GM12878 (cell line): ENCODE measurements around the gene COX4I2. TPM values are rescaled to one million over a fixed set of nuclear protein-coding genes. Genes with fewer than 3 reads are reported as not detected.

Experiments
- ATAC-seq: fragments of 200-7000 bp; cut with Tn5 transposase; 3 replicates; pipeline ENCODE4 v1.9.1; 2020; ENCODE audit warnings: mild to moderate bottlenecking, moderate library complexity
- BruUV-seq: library from RNA; stranded (reverse); fragments of 400-500 nt; replicated peaks from 2 replicates; lab custom pipeline; 2021; lab: Mats Ljungman, UMichigan
- CTCF ChIA-PET: fragments of 300-600 bp; sonication (Branson Sonifier 250); formaldehyde crosslinking; extraction: SDS; loops from one replicate; lab custom pipeline; 2021; ENCODE audit warnings: inconsistent platforms; lab: Yijun Ruan, JAX
- POLR2A ChIA-PET: fragments of 350-600 bp; formaldehyde crosslinking; extraction: SDS; loops from one replicate; lab custom pipeline; 2021; ENCODE audit warnings: inconsistent platforms; lab: Charles Lee
- RAD21 ChIA-PET: fragments of 300-600 bp; sonication (Branson Sonifier 250); formaldehyde crosslinking; loops from one replicate; lab custom pipeline; 2023; ENCODE audit warnings: antibody characterized with exemption; ENCODE audit not compliant: unreplicated experiment; lab: Charles Lee
- SMC1A ChIA-PET: fragments of 300-600 bp; sonication (Branson Sonifier 250); formaldehyde crosslinking; loops from one replicate; lab custom pipeline; 2023; ENCODE audit not compliant: unreplicated experiment, uncharacterized antibody; lab: Charles Lee
- DNase-seq: peaks from one replicate; pipeline ENCODE4 v3.0.0-alpha.2; 2011; ENCODE audit warnings: low read depth, low spot score
- FAIRE-seq: peaks from 3 replicates; lab custom pipeline; 2011; peaks lifted over from hg19 to GRCh38; lab: Jason Lieb, UNC
- H2AFZ ChIP-seq: 2 replicates; pipeline ENCODE4 v1.6.0; 2011; ENCODE audit warnings: low read depth, low read length, control low read depth; ENCODE audit not compliant: control insufficient read depth
- H3K27ac ChIP-seq: 2 replicates; pipeline ENCODE4 v1.5.1; 2011; ENCODE audit warnings: control low read depth; ENCODE audit not compliant: control insufficient read depth, insufficient read depth
- H3K27me3 ChIP-seq, 2 experiments: replicated peaks in 1 of 2; 2 replicates each; pipeline versions ENCODE4 v1.6.0 to v1.6.1; 2011; ENCODE audit warnings: low read length in 1 of 2; ENCODE audit not compliant: control insufficient read depth in 2 of 2, insufficient read depth in 2 of 2
- H3K36me3 ChIP-seq, 2 experiments: 2 replicates each; pipeline ENCODE4 v1.5.1; 2011; ENCODE audit warnings: low read length in 1 of 2; ENCODE audit not compliant: control insufficient read depth in 2 of 2, insufficient read depth in 2 of 2
- H3K4me1 ChIP-seq: 2 replicates; pipeline ENCODE4 v1.6.1; 2011; ENCODE audit warnings: mild to moderate bottlenecking, low read length, moderate library complexity, mixed read lengths; ENCODE audit not compliant: control insufficient read depth, insufficient read depth
- H3K4me2 ChIP-seq: 2 replicates; pipeline ENCODE4 v1.6.0; 2011; ENCODE audit warnings: control low read depth; ENCODE audit not compliant: control insufficient read depth, insufficient read depth
- H3K4me3 ChIP-seq: fragments of 200-600 bp; sonication (generic); 2 replicates; pipeline ENCODE4 v1.5.1; 2016
- H3K79me2 ChIP-seq: 2 replicates; pipeline ENCODE4 v1.6.0; 2011; ENCODE audit warnings: low read length; ENCODE audit not compliant: control insufficient read depth, insufficient read depth
- H3K9ac ChIP-seq: 2 replicates; pipeline ENCODE4 v1.8.0; 2011; ENCODE audit warnings: low read length, control low read depth, mixed read lengths; ENCODE audit not compliant: control insufficient read depth, insufficient read depth
- H3K9me3 ChIP-seq: replicated peaks from 3 replicates; pipeline ENCODE4 v1.5.1; 2011; ENCODE audit warnings: mild to moderate bottlenecking, low read length; ENCODE audit not compliant: control insufficient read depth, insufficient read depth
- H4K20me1 ChIP-seq: 2 replicates; pipeline ENCODE4 v1.6.0; 2011; ENCODE audit not compliant: control insufficient read depth, insufficient read depth
- ATF2 ChIP-seq: IDR thresholded peaks from 2 replicates; pipeline ENCODE4 v1.6.1; 2012; ENCODE audit warnings: low read length, inconsistent platforms
- ATF7 ChIP-seq: fragments of 450-650 bp; IDR thresholded peaks from 2 replicates; pipeline ENCODE4 v1.6.1; 2016; ENCODE audit warnings: low read depth, mild to moderate bottlenecking
- BMI1 ChIP-seq: fragments of 450-650 bp; IDR thresholded peaks from 2 replicates; pipeline ENCODE4 v1.6.1; 2016; ENCODE audit warnings: mild to moderate bottlenecking, moderate library complexity, borderline replicate concordance
- HCFC1 ChIP-seq: fragments of 150-350 bp; IDR thresholded peaks from 2 replicates; pipeline ENCODE4 v1.6.1; 2014; ENCODE audit warnings: low read length
- HDAC6 ChIP-seq: fragments of 200-600 bp; sonication (generic); IDR thresholded peaks from one replicate; pipeline ENCODE4 v1.8.0; 2017; ENCODE audit warnings: antibody characterized with exemption; ENCODE audit not compliant: unreplicated experiment
- NFYB ChIP-seq: IDR thresholded peaks from 2 replicates; pipeline ENCODE4 v1.6.1; 2011; ENCODE audit warnings: low read depth, mild to moderate bottlenecking, low read length, improper control_type of control experiment, moderate library complexity; ENCODE audit not compliant: insufficient read depth
- RUNX3 ChIP-seq: IDR thresholded peaks from 2 replicates; pipeline ENCODE4 v1.6.1; 2012; ENCODE audit warnings: low read length, inconsistent platforms
- SMAD1 ChIP-seq: fragments of 450-650 bp; IDR thresholded peaks from 2 replicates; pipeline ENCODE4 v1.6.1; 2018; ENCODE audit warnings: mild to moderate bottlenecking, low read depth; ENCODE audit not compliant: partially characterized antibody
- SUZ12 ChIP-seq: fragments of 200-600 bp; sonication (generic); IDR thresholded peaks from one replicate; pipeline ENCODE4 v1.6.1; 2018; ENCODE audit warnings: antibody characterized with exemption, mild to moderate bottlenecking; ENCODE audit not compliant: unreplicated experiment
- TCF7 ChIP-seq: IDR thresholded peaks from 2 replicates; pipeline ENCODE4 v1.6.1; 2014; ENCODE audit warnings: antibody characterized with exemption, borderline replicate concordance
- ZNF207 ChIP-seq: fragments of 450-650 bp; IDR thresholded peaks from 2 replicates; pipeline ENCODE4 v1.6.1; 2014; ENCODE audit warnings: antibody characterized with exemption, mild to moderate bottlenecking, borderline replicate concordance
- WGBS: methylation state at CpG from one replicate; pipeline ENCODE4 v1.1.6; 2016; ENCODE audit warnings: low lambda C conversion rate; ENCODE audit not compliant: insufficient replicate concordance, insufficient coverage; ENCODE audit errors: missing lambda C conversion rate; 5-methylcytosine and 5-hydroxymethylcytosine counted together
- in situ Hi-C: fragments of 300-500 bp; cut with MboI; formaldehyde crosslinking; loops from 9 replicates; pipeline ENCODE4 v1.14.3; 2018; ENCODE audit warnings: mixed read lengths
- intact Hi-C: fragments of 100-400 bp; cut with micrococcal nuclease; formaldehyde crosslinking; loops from one replicate; pipeline ENCODE4 v1.14.2; 2022; ENCODE audit not compliant: unreplicated experiment
- polyA plus RNA-seq, 11 experiments: library from polyadenylated mRNA; depleted of rRNA in 4 of 11; unstranded in 6 of 11; stranded (reverse) in 5 of 11; fragments of >200 nt; fragmentation: Nextera tagmentation in 4 of 11; fragmentation: Illumina TruSeq in 1 of 11; extraction: Ambion mirVana in 4 of 11; extraction: Trizol in 1 of 11; gene quantifications; 1 replicate in 1 of 11; 2 replicates in 10 of 11; pipeline versions ENCODE4 v1.2.1 to v1.2.3, GENCODE V29; 2011 to 2016; ENCODE audit warnings: inconsistent platforms in 2 of 11, missing spikeins in 2 of 11, low read depth in 1 of 11
- total RNA-seq, 4 experiments: library from RNA; depleted of rRNA in 3 of 4; stranded (reverse); fragments of >200 nt in 3 of 4; fragmentation: Illumina TruSeq in 1 of 4; extraction: Trizol in 1 of 4; gene quantifications; 2 replicates each; pipeline versions ENCODE4 v1.2.1 to v1.2.3, GENCODE V29; 2013 to 2021
- TF ChIP-seq, protein P1 (sequence below): IDR thresholded peaks from 2 replicates; pipeline ENCODE4 v1.6.1; 2012; ENCODE audit warnings: low read depth, low read length, improper control_type of control experiment

The COX4I2 gene
- total and polyA plus RNA-seq, 10 of the 15 experiments (the other 5 are each of a cell fraction or from before 2014, with no cell fraction given), result not detected

GRCh38 chr20:31604567-31605030 lies 33.1 kb upstream of the COX4I2 start:
- H3K9ac ChIP-seq, result no peak overlapping the region
- peaks cover 21% of the 10 kb centered on the region for H3K4me1 ChIP-seq
- H3K27ac ChIP-seq, result no peak overlapping the region
- ChIA-PET RAD21 (interaction anchor here (1.0 to 1.9 kb wide), 6 partner anchors 8 to 119 kb away, joined by 3 to 15 read pairs (median 6); no protein-coding TSS in a partner anchor), CTCF (interaction anchor here (0.7 to 18.6 kb wide), 8 partner anchors 8 to 1131 kb away, joined by 3 to 958 read pairs (median 4); no protein-coding TSS in a partner anchor), POLR2A (interaction anchor here (0.9 to 2.0 kb wide), 5 partner anchors 11 to 135 kb away, joined by 3 to 16 read pairs (median 4); no protein-coding TSS in a partner anchor), SMC1A (interaction anchor here (0.9 to 2.2 kb wide), 12 partner anchors 9 to 120 kb away, joined by 3 to 12 read pairs (median 4); no protein-coding TSS in a partner anchor)
- H3K36me3 ChIP-seq, result no peaks in the 10 kb centered on the region
- H3K4me3 ChIP-seq, result peak overlapping the region; percentile 64
- BruUV-seq, result no TSS peak
- FAIRE-seq (no peak), ATAC-seq (peak; percentile 2; the same call in 2 of the 3 replicates), DNase-seq (no peak)
- 0% methylated on average over 14 of the region's 14 CpGs for WGBS
- no peaks in the 10 kb centered on the region; the same call in 2 of the 3 replicates for H3K9me3 ChIP-seq
- H3K4me2 ChIP-seq, result peak overlapping the region; percentile 85
- in situ Hi-C loops, result loop anchor here (5.0 kb wide), 1 partner anchor 32 kb away; no protein-coding TSS in a partner anchor
- H3K27me3 ChIP-seq, result peaks cover 10 to 18% of the 10 kb centered on the region in 2 experiments
- TF ChIP-seq SMAD1 (no peak), ZNF207 (no peak), BMI1 (0 out of 2 replicates have a peak, but pooled peaks have one; percentile 3), HDAC6 (no peak), ATF2 (peak; percentile 4; the same call in 1 of the 2 replicates), SUZ12 (no peak), NFYB (no peak), RUNX3 (no peak), TCF7 (no peak), ATF7 (0 out of 2 replicates have a peak, but pooled peaks have one; percentile 4), HCFC1 (no peak)
- TF ChIP-seq, protein P1, sequence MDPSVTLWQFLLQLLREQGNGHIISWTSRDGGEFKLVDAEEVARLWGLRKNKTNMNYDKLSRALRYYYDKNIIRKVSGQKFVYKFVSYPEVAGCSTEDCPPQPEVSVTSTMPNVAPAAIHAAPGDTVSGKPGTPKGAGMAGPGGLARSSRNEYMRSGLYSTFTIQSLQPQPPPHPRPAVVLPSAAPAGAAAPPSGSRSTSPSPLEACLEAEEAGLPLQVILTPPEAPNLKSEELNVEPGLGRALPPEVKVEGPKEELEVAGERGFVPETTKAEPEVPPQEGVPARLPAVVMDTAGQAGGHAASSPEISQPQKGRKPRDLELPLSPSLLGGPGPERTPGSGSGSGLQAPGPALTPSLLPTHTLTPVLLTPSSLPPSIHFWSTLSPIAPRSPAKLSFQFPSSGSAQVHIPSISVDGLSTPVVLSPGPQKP, result no peak
- no peaks in the 10 kb centered on the region for H3K79me2 ChIP-seq
- no peaks in the 10 kb centered on the region for H4K20me1 ChIP-seq
- H2AFZ ChIP-seq, result 0 out of 2 replicates have a peak overlapping the region, but pooled peaks have one; percentile 82
- intact Hi-C loops, result no loop called here
